Measurements from ENCODE around the gene GLIS1. TPM values are rescaled to one million over a fixed set of nuclear protein-coding genes. Genes with fewer than 3 reads are reported as not detected.
A peak's percentile ranks its signal among the peaks of the same experiment; 100 is the strongest.

Gene GLIS1
- total and polyA plus RNA-seq, 8 donors: 0.20 to 4.8 (median 0.55) TPM; not detected in 1

- TF ChIP-seq POLR2A (IDR thresholded peaks at IDR 0.05): no peak
- no peak for TF ChIP-seq CTCF (IDR thresholded peaks at IDR 0.05)
- no peak for TF ChIP-seq POLR2AphosphoS5 (IDR thresholded peaks at IDR 0.05)
- TF ChIP-seq EP300 (IDR thresholded peaks at IDR 0.05): no peak
- DNase-seq: no peak
- no peaks in the 10 kb centered on the region for H3K36me3 ChIP-seq
- H3K9me3 ChIP-seq: no peaks in the 10 kb centered on the region
- intact Hi-C loops (cut with DNase I; ENCODE audit: low total_unique reads): no loop called here
- no peaks in the 10 kb centered on the region for H3K27me3 ChIP-seq
- H3K4me3 ChIP-seq: no peak overlapping the region
- peaks cover 0 to 40% (median 0%) of the 10 kb centered on the region in 4 donors for H3K4me1 ChIP-seq
- WGBS, 5 donors: 84 to 95% (median 89%) methylated on average over 11 to 13 of the region's 13 CpGs
- peak overlapping the region in 1 of 5 donors; percentile 66 for H3K27ac ChIP-seq
Measured at GRCh38 chr1:53509775-53510174, 229.2 kb downstream of the GLIS1 start.

DNA sequence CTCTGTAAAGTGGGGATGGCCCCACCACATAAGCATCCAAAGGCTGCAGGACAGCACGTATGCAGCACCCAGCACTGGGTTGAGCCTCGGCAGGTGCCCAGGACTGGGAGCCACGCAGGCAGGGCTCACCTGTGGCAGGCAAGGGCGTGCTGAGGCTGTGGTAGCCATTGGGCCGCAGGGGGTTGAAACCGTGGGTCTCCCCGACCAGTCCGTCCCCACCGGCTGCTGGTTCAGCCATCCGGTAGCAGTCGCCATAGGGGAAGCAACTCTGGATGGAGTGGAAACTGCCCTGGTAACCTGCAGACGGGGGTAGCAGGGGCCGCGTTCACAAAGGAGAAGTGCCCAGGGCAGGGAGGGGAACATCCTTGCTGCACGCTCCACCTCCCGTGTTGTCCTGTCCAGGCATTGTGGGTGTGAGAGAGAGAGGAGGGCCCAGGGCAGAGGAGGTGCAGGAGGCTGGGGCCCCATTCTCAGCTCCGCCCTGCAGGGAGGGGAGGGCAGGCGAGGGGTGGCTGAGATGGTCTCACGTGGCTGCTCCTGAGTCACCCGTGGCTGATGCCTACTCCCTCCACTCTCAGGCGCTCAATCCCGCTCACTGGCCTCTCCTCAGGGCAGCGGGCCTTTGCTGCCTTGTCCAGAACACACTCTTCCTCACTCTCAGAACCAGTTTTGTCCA, 229.8 kb downstream of the GLIS1 start:
- Histone ChIP-seq H3K36me3 (no peaks in the 10 kb centered on the region), H3K27me3 (no peaks in the 10 kb centered on the region), H3K9me3 (no peaks in the 10 kb centered on the region), H3K27ac (peak overlapping the region in 1 of 5 donors; percentile 66), H3K4me1 (peaks cover 0 to 40% (median 0%) of the 10 kb centered on the region in 4 donors), H3K4me3 (no peak overlapping the region)
- no peak for DNase-seq
- 60 to 68% (median 67%) methylated on average over 20 to 23 of the region's 23 CpGs for WGBS, 5 donors
- intact Hi-C loops (cut with DNase I; ENCODE audit: low total_unique reads): no loop called here
- no peak for TF ChIP-seq EP300 (IDR thresholded peaks at IDR 0.05)
- TF ChIP-seq POLR2A (IDR thresholded peaks at IDR 0.05): no peak
- no peak for TF ChIP-seq CTCF (IDR thresholded peaks at IDR 0.05)
- TF ChIP-seq POLR2AphosphoS5 (IDR thresholded peaks at IDR 0.05): no peak

GRCh38 chr1:53508056-53508990, 230.6 kb downstream of the GLIS1 start:
- DNase-seq: no peak
- H3K27ac ChIP-seq: no peak overlapping the region
- no peak overlapping the region for H3K4me3 ChIP-seq
- intact Hi-C loops (cut with DNase I; ENCODE audit: low total_unique reads): no loop called here
- 84 to 95% (median 91%) methylated on average over 13 to 22 of the region's 22 CpGs for WGBS, 5 donors
- no peaks in the 10 kb centered on the region for H3K36me3 ChIP-seq
- peaks cover 0 to 4% (median 0%) of the 10 kb centered on the region in 3 donors for H3K27me3 ChIP-seq
- H3K4me1 ChIP-seq: peaks cover 0 to 40% (median 0%) of the 10 kb centered on the region in 4 donors
- no peak for TF ChIP-seq POLR2A (IDR thresholded peaks at IDR 0.05)
- no peak for TF ChIP-seq CTCF (IDR thresholded peaks at IDR 0.05)
- H3K9me3 ChIP-seq: no peaks in the 10 kb centered on the region

DNA sequence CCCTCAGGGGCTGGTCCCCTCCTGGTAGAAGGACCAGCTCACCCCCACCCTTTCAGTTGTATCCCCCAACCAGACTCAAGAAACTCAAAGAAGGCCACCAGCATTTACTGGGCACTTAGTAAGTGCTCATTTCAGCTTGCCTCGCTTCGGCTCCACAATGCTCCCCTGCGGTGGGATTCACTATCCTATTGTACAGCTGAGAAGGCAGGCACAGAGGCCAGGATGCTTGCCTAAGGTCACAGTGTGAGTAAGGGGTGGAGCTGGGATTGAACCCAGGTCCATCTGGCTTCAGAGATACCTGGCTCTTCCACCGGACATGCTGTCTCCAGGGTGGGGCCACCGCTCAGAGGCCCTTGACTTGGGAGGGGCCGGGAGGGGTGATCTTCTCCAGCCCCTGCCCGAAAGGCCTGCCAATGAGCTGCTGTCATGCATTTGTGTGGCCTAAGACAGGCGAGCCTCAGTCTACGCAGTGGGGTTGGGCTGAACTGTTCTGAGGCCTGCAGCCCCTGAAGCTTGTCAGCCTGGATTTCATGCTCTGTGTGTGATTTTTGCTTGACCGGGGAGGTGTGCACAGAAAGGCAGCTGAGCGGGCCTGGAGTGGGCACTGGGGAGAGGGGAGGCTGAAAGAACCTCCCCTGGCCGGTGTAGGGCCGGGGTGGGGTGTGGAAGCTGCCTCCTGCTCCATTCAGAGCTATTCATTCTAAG, 231.7 kb downstream of the GLIS1 start:
- Histone ChIP-seq H3K36me3 (no peaks in the 10 kb centered on the region), H3K27ac (no peak overlapping the region), H3K4me3 (no peak overlapping the region), H3K27me3 (peaks cover 0 to 8% (median 0%) of the 10 kb centered on the region in 3 donors), H3K9me3 (no peaks in the 10 kb centered on the region), H3K4me1 (peaks cover 0 to 32% (median 0%) of the 10 kb centered on the region in 4 donors)
- no peak for TF ChIP-seq POLR2AphosphoS5 (IDR thresholded peaks at IDR 0.05)
- no peak for TF ChIP-seq CTCF (IDR thresholded peaks at IDR 0.05)
- TF ChIP-seq POLR2A (IDR thresholded peaks at IDR 0.05): no peak
- no peak for TF ChIP-seq EP300 (IDR thresholded peaks at IDR 0.05)
- no peak for DNase-seq
- 92 to 93% (median 92%) methylated on average over 9 to 13 of the region's 13 CpGs for WGBS, 5 donors
- intact Hi-C loops (cut with DNase I; ENCODE audit: low total_unique reads): no loop called here

Measured in stomach (tissue), 9 donors.